Measurements from ENCODE around the gene SLC13A4. TPM values are rescaled to one million over a fixed set of nuclear protein-coding genes. Genes with fewer than 3 reads are reported as not detected.

SLC13A4 gene
- total and polyA plus RNA-seq, 2 donors (not counting 3 experiments of a cell fraction or from before 2014, with no cell fraction given), result not detected

DNA sequence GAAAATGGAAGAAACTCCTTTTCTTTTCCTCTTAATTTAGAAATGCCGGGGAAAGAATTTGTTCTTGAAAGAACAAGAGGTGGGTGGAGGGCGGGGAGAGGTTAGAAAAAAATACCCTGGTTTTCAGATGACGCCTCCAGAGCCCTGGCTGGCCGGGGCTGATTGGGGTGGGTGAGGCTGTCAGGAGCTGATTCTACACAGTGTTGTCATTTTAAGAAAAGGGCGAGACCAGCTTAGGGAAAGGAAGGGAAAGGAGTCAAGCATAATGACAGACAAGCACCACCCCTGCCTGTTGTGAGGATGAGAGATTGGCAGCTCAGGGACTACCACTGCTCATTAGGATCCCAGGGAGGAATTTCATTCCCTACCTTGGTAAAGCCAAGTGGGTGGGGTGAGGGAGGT, 30.5 kb upstream of the SLC13A4 start:
- Histone ChIP-seq H3K36me3 (ENCODE audit: control insufficient read depth in 2 of 2, extremely low read depth in 1 of 2, insufficient read depth in 2 of 2, low read length in 2 of 2) (no peaks in the 10 kb centered on the region), H3K4me3 (replicated peaks in 1 of 3; ENCODE audit: insufficient read depth in 1 of 3, low read depth in 1 of 3, low read length in 3 of 3) (peak overlapping the region in 2 of 3 experiments; percentile 7 to 61), H4K20me1 (replicated peaks; ENCODE audit: control insufficient read depth, extremely low read depth, insufficient read depth, low read length) (no peaks in the 10 kb centered on the region), H3K9ac (replicated peaks; ENCODE audit: extremely low read depth, insufficient read depth, low read length) (peak overlapping the region; percentile 66), H3K4me1 (ENCODE audit: control insufficient read depth, extremely low read depth, insufficient read depth, low read length) (peaks cover 28% of the 10 kb centered on the region), H3K27ac (ENCODE audit: insufficient read depth, low read depth, low read length) (peak overlapping the region; percentile 60), H3K9me3 (replicated peaks; ENCODE audit: control insufficient read depth, insufficient read depth, low read length) (no peaks in the 10 kb centered on the region), H3K4me2 (ENCODE audit: insufficient read depth, low read length) (peak overlapping the region; percentile 83), H3K9me1 (replicated peaks; ENCODE audit: control insufficient read depth, extremely low read depth, insufficient read depth, low read length) (no peaks in the 10 kb centered on the region), H3K79me2 (ENCODE audit: control insufficient read depth, insufficient read depth, low read length) (no peaks in the 10 kb centered on the region), H2AFZ (ENCODE audit: low read depth, low read length) (peak overlapping the region; percentile 72), H3K27me3 (ENCODE audit: control insufficient read depth in 2 of 2, insufficient read depth in 2 of 2, low read length in 2 of 2) (no peaks in the 10 kb centered on the region)
- CTCF ChIA-PET, result interaction anchor here (1.1 to 2.4 kb wide), 9 partner anchors 9 to 484 kb away, joined by 3 to 9 read pairs (median 4); no protein-coding TSS in a partner anchor
- POLR2A ChIA-PET, result interaction anchor here (0.6 kb wide), 1 partner anchor 165 kb away, joined by 14 read pairs; no protein-coding TSS in a partner anchor
- TF ChIP-seq GATA2 (IDR thresholded peaks at IDR 0.05; ENCODE audit: insufficient read depth, insufficient read length, low read depth, low read length), result no peak
- TF ChIP-seq EZH2 (IDR thresholded peaks at IDR 0.05; ENCODE audit: borderline replicate concordance, low read depth, low read length, severe bottlenecking), result no peak
- TF ChIP-seq POLR2A (IDR thresholded peaks at IDR 0.05; ENCODE audit: low read depth, low read length), result no peak
- TF ChIP-seq, protein P1, sequence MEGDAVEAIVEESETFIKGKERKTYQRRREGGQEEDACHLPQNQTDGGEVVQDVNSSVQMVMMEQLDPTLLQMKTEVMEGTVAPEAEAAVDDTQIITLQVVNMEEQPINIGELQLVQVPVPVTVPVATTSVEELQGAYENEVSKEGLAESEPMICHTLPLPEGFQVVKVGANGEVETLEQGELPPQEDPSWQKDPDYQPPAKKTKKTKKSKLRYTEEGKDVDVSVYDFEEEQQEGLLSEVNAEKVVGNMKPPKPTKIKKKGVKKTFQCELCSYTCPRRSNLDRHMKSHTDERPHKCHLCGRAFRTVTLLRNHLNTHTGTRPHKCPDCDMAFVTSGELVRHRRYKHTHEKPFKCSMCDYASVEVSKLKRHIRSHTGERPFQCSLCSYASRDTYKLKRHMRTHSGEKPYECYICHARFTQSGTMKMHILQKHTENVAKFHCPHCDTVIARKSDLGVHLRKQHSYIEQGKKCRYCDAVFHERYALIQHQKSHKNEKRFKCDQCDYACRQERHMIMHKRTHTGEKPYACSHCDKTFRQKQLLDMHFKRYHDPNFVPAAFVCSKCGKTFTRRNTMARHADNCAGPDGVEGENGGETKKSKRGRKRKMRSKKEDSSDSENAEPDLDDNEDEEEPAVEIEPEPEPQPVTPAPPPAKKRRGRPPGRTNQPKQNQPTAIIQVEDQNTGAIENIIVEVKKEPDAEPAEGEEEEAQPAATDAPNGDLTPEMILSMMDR (IDR thresholded peaks at IDR 0.05; ENCODE audit: extremely low read depth in 1 of 2, insufficient read depth in 1 of 2, low read depth in 1 of 2, low read length in 2 of 2), result no peak
- no peak for TF ChIP-seq JUN (IDR thresholded peaks at IDR 0.05; ENCODE audit: borderline replicate concordance, insufficient read depth, insufficient read length, low read depth)
- no peak for TF ChIP-seq FOS (IDR thresholded peaks at IDR 0.05; ENCODE audit: borderline replicate concordance, insufficient read depth, low read length)
- TF ChIP-seq, protein P2, sequence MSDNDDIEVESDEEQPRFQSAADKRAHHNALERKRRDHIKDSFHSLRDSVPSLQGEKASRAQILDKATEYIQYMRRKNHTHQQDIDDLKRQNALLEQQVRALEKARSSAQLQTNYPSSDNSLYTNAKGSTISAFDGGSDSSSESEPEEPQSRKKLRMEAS (IDR thresholded peaks at IDR 0.05; ENCODE audit: insufficient read depth, insufficient read length), result no peak
- no peak for TF ChIP-seq MYC (IDR thresholded peaks at IDR 0.05; ENCODE audit: low read depth, low read length)
- no peak for TF ChIP-seq POLR2AphosphoS5 (IDR thresholded peaks at IDR 0.05; ENCODE audit: insufficient read depth, low read depth, low read length)
- peak; percentile 75 for FAIRE-seq
- dilution Hi-C loops (cut with MboI; ENCODE audit: extremely low pct_ligation_motif_present, low sequenced_read_pairs), result no loop called here
- DNase-seq (ENCODE audit: low read depth, low spot score), result peak; percentile 60
- intact Hi-C loops (cut with micrococcal nuclease), result loop anchor here (1.0 kb wide), 1 partner anchor 12 kb away; no protein-coding TSS in a partner anchor
- BruUV-seq (replicated peaks), result TSS peak; percentile 24
